K562 (cell line): ENCODE data around the gene DNAJC15. TPM values are rescaled to one million over a fixed set of nuclear protein-coding genes. Genes with fewer than 3 reads are reported as not detected.

ENCODE experiments used
- ATAC-seq: fragments of 200-7000 bp; cut with Tn5 transposase; 3 replicates; pipeline ENCODE4 v1.9.1; 2020; ENCODE audit warnings: moderate library complexity
- BruUV-seq: library from RNA; stranded (reverse); fragments of 400-500 nt; replicated peaks from 2 replicates; lab custom pipeline; 2021; lab: Mats Ljungman, UMichigan
- CTCF ChIA-PET: fragments of 300-600 bp; formaldehyde crosslinking; extraction: SDS; loops from one replicate; lab custom pipeline; 2021; ENCODE audit warnings: low intra/inter-chr PET ratio; lab: Yijun Ruan, JAX
- POLR2A ChIA-PET: fragments of 300-600, 350-650 bp; sonication (Branson Sonifier 250); formaldehyde crosslinking; extraction: SDS; loops from one replicate; lab custom pipeline; 2021; ENCODE audit warnings: antibody characterized with exemption, inconsistent platforms; lab: Yijun Ruan, JAX
- DNase-seq, 4 experiments: peaks; one replicate each; pipeline versions ENCODE4 v3.0.0 to v3.0.0-alpha.2; 2011 to 2018; ENCODE audit warnings: low spot score in 3 of 4, mixed read lengths in 3 of 4; ENCODE audit errors: extremely low read depth in 1 of 4
- FAIRE-seq: peaks from 2 replicates; lab custom pipeline; 2011; peaks lifted over from hg19 to GRCh38; lab: Jason Lieb, UNC
- H2AFZ ChIP-seq: 2 replicates; pipeline ENCODE4 v1.6.0; 2011; ENCODE audit warnings: low read depth, low read length, control low read depth, inconsistent platforms
- H3K27ac ChIP-seq: fragments of 200-600 bp; 3 replicates; pipeline ENCODE4 v1.8.0; 2011; ENCODE audit warnings: low read depth, mild to moderate bottlenecking, control low read depth, inconsistent platforms, low read length, moderate library complexity, mixed read lengths; ENCODE audit errors: extremely low read depth
- H3K27me3 ChIP-seq, 2 experiments: fragments of 300-600 bp in 1 of 2; 2 replicates in 1 of 2; 3 replicates in 1 of 2; pipeline versions ENCODE4 v1.6.0 to v1.8.0; 2011; ENCODE audit warnings: inconsistent platforms in 2 of 2, low read length in 2 of 2, mild to moderate bottlenecking in 1 of 2, mixed read lengths in 1 of 2, moderate library complexity in 1 of 2; ENCODE audit not compliant: control insufficient read depth in 2 of 2, insufficient read depth in 2 of 2
- H3K36me3 ChIP-seq: fragments of 300-600 bp; 3 replicates; pipeline ENCODE4 v1.8.0; 2011; ENCODE audit warnings: mild to moderate bottlenecking, low read length, inconsistent platforms; ENCODE audit not compliant: control insufficient read depth, insufficient read depth
- H3K4me1 ChIP-seq, 2 experiments: fragments of 200-600 bp in 1 of 2; replicated peaks in 1 of 2; 2 replicates in 1 of 2; 3 replicates in 1 of 2; pipeline versions ENCODE4 v1.5.1 to v1.8.0; 2011; ENCODE audit warnings: inconsistent platforms in 2 of 2, low read length in 2 of 2, mild to moderate bottlenecking in 1 of 2, mixed read lengths in 1 of 2, moderate library complexity in 1 of 2; ENCODE audit not compliant: control insufficient read depth in 2 of 2, insufficient read depth in 2 of 2
- H3K4me2 ChIP-seq: 2 replicates; pipeline ENCODE4 v1.6.1; 2011; ENCODE audit warnings: low read length, control low read depth, inconsistent platforms, mixed read lengths; ENCODE audit not compliant: insufficient read depth
- H3K4me3 ChIP-seq: fragments of 200-600 bp; sonication (generic), shearing (Covaris generic); 2 replicates; pipeline ENCODE4 v1.5.1; 2016; ENCODE audit warnings: control low read depth, inconsistent platforms
- H3K79me2 ChIP-seq: fragments of 200-600 bp; 3 replicates; pipeline ENCODE4 v1.8.0; 2011; ENCODE audit warnings: low read length, inconsistent platforms; ENCODE audit not compliant: control insufficient read depth, insufficient read depth
- H3K9ac ChIP-seq, 2 experiments: 2 replicates each; pipeline versions ENCODE4 v1.6.0 to v1.6.1; 2011; ENCODE audit warnings: low read depth in 2 of 2, low read length in 2 of 2, control low read depth in 1 of 2, inconsistent platforms in 1 of 2, mild to moderate bottlenecking in 1 of 2, mixed read lengths in 1 of 2; ENCODE audit not compliant: insufficient read depth in 1 of 2
- H3K9me1 ChIP-seq: one replicate; pipeline ENCODE4 v1.6.0; 2011; ENCODE audit warnings: inconsistent platforms, mild to moderate bottlenecking, low read length, moderate library complexity; ENCODE audit not compliant: control insufficient read depth, insufficient read depth
- H3K9me3 ChIP-seq: replicated peaks from 2 replicates; pipeline ENCODE4 v1.5.1; 2011; ENCODE audit warnings: low read depth, low read length, inconsistent platforms; ENCODE audit not compliant: control insufficient read depth, insufficient read depth
- H4K20me1 ChIP-seq: replicated peaks from 2 replicates; pipeline ENCODE4 v1.6.1; 2011; ENCODE audit warnings: low read length, inconsistent platforms, mixed read lengths; ENCODE audit not compliant: control insufficient read depth, insufficient read depth
- CTCF ChIP-seq, 3 experiments: IDR thresholded peaks in 2 of 3; conservative IDR thresholded peaks in 1 of 3; 2 replicates each; pipeline ENCODE4 v1.5.1; 2011 to 2012; ENCODE audit warnings: low read length in 3 of 3, mild to moderate bottlenecking in 3 of 3, control low read depth in 2 of 3, improper control_type of control experiment in 1 of 3, inconsistent platforms in 1 of 3, low read depth in 1 of 3, mixed read lengths in 1 of 3, moderate library complexity in 1 of 3; ENCODE audit not compliant: insufficient read depth in 2 of 3
- DNMT1 ChIP-seq: fragments of 450-650 bp; IDR thresholded peaks from 2 replicates; pipeline ENCODE4 v1.6.1; 2016; ENCODE audit warnings: antibody characterized with exemption, mild to moderate bottlenecking
- E2F3 ChIP-seq: fragments of 250-450 bp; sonication (Bioruptor Pico); IDR thresholded peaks from 2 replicates; pipeline ENCODE4 v1.4.0; 2020; ENCODE audit warnings: mild to moderate bottlenecking
- EP400 ChIP-seq: fragments of 450-650 bp; IDR thresholded peaks from 2 replicates; pipeline ENCODE4 v1.6.1; 2017; ENCODE audit warnings: antibody characterized with exemption, mild to moderate bottlenecking, moderate library complexity
- HNRNPH1 ChIP-seq: fragments of 200-400 bp; formaldehyde crosslinking; optimal IDR thresholded peaks from 2 replicates; pipeline ENCODE3; 2017; ENCODE audit warnings: low read depth, mild to moderate bottlenecking, low read length, moderate library complexity
- MCM7 ChIP-seq, 2 experiments: fragments of 450-650 bp; IDR thresholded peaks; 2 replicates each; pipeline ENCODE4 v1.6.1; 2016 to 2018
- MLX ChIP-seq, 2 experiments: fragments of 450-650 bp in 1 of 2; sonication (generic) in 1 of 2; formaldehyde crosslinking; conservative IDR thresholded peaks; 2 replicates each; pipeline versions ENCODE4 v1.4.0 to v1.8.1; 2020 to 2022; ENCODE audit warnings: mild to moderate bottlenecking in 1 of 2, missing genetic modification reagents in 1 of 2
- POLR3A ChIP-seq: IDR thresholded peaks from 2 replicates; pipeline ENCODE4 v1.6.1; 2011; ENCODE audit warnings: borderline replicate concordance, mild to moderate bottlenecking, moderate library complexity; ENCODE audit not compliant: insufficient read length, insufficient read depth; ENCODE audit errors: extremely low read depth
- SETDB1 ChIP-seq: IDR thresholded peaks from one replicate; pipeline ENCODE4 v1.6.1; 2012; ENCODE audit warnings: low read length, control low read depth, inconsistent platforms
- SREBF2 ChIP-seq: sonication (generic); formaldehyde crosslinking; IDR thresholded peaks from 2 replicates; pipeline ENCODE4 v1.4.0; 2020; ENCODE audit warnings: mild to moderate bottlenecking, missing genetic modification reagents
- ZBTB12 ChIP-seq: fragments of 250-450 bp; sonication (Bioruptor Pico); IDR thresholded peaks from 2 replicates; pipeline ENCODE4 v1.4.0; 2020
- ZSCAN29 ChIP-seq: fragments of 450-650 bp; IDR thresholded peaks from 2 replicates; pipeline ENCODE4 v1.6.1; 2017
- WGBS: fragments of 100-300 bp; shearing (Covaris generic); methylation state at CpG from one replicate; pipeline ENCODE4 v1.1.6; 2016; ENCODE audit warnings: low coverage, mixed read lengths; ENCODE audit not compliant: insufficient coverage; ENCODE audit errors: missing lambda C conversion rate; 5-methylcytosine and 5-hydroxymethylcytosine counted together
- in situ Hi-C: fragments of 300-500 bp; cut with MboI; formaldehyde crosslinking; loops from 4 replicates; pipeline ENCODE4 v1.15.0; 2018; ENCODE audit warnings: inconsistent platforms, mixed read lengths
- intact Hi-C: fragments of 100-400 bp; cut with micrococcal nuclease; formaldehyde crosslinking; loops from 2 replicates; pipeline ENCODE4 v1.14.2; 2022
- polyA plus RNA-seq, 8 experiments: library from polyadenylated mRNA; depleted of rRNA in 4 of 8; stranded (reverse) in 5 of 8; unstranded in 3 of 8; fragments of >200 nt; fragmentation: Nextera tagmentation in 2 of 8; fragmentation: Illumina TruSeq in 1 of 8; extraction: Ambion mirVana in 2 of 8; extraction: Trizol in 1 of 8; gene quantifications; 2 replicates each; pipeline versions ENCODE4 v1.2.1 to v1.2.3, GENCODE V29; 2011 to 2014; ENCODE audit warnings: inconsistent platforms in 1 of 8, missing spikeins in 1 of 8
- total RNA-seq, 7 experiments: library from RNA; depleted of rRNA in 6 of 7; stranded (reverse); fragments of >200 nt in 6 of 7; fragmentation: Illumina TruSeq in 2 of 7; extraction: Trizol in 2 of 7; gene quantifications; 2 replicates each; pipeline versions ENCODE4 v1.2.1 to v1.2.3, GENCODE V29; 2011 to 2021; ENCODE audit warnings: low replicate concordance in 1 of 7

DNAJC15 gene
- total and polyA plus RNA-seq, 9 of the 15 experiments (the other 6 are each of a cell fraction or from before 2014, with no cell fraction given) = 0.47 to 3.8 (median 1.0) TPM

GRCh38 chr13:43115141-43115540 is 91.8 kb downstream of the DNAJC15 start:
- whole genome bisulfite sequencing = 5% methylated on average over 3 of the region's 3 CpGs
- Histone ChIP-seq H3K4me2 (no peak overlapping the region), H2AFZ (no peak overlapping the region), H3K4me1 (no peaks in the 10 kb centered on the region), H4K20me1 (no peaks in the 10 kb centered on the region), H3K9me3 (no peaks in the 10 kb centered on the region), H3K27me3 (no peaks in the 10 kb centered on the region), H3K9ac (no peak overlapping the region), H3K79me2 (no peaks in the 10 kb centered on the region), H3K36me3 (no peaks in the 10 kb centered on the region), H3K9me1 (no peaks in the 10 kb centered on the region), H3K4me3 (no peak overlapping the region), H3K27ac (no peak overlapping the region)
- POLR2A ChIA-PET = no interaction called here
- CTCF ChIA-PET = no interaction called here
- intact Hi-C loops (no loop called here), in situ Hi-C loops (no loop called here)
- BruUV-seq = no TSS peak
- TF ChIP-seq CTCF (IDR thresholded peaks at IDR 0.05 in 2 of 3, conservative IDR thresholded peaks at IDR 0.05 in 1 of 3; ENCODE audit: insufficient read depth in 2 of 3, low read depth in 1 of 3, low read length in 3 of 3) = no peak
- no peak for TF ChIP-seq DNMT1
- no peak for TF ChIP-seq MCM7 (IDR thresholded peaks at IDR 0.05)
- TF ChIP-seq ZBTB12 (CRISPR knock-in tag) = no peak
- TF ChIP-seq SETDB1 = no peak
- no peak for TF ChIP-seq E2F3 (CRISPR knock-in tag)
- TF ChIP-seq HNRNPH1 = no peak
- TF ChIP-seq POLR3A = no peak
- TF ChIP-seq MLX (CRISPR knock-in tag; conservative IDR thresholded peaks at IDR 0.05) = no peak
- TF ChIP-seq ZSCAN29 = no peak
- TF ChIP-seq SREBF2 = no peak
- no peak for TF ChIP-seq EP400
- no peak for DNase-seq
- no peak for FAIRE-seq
- no peak for ATAC-seq
